AML-193 (cell line): ENCODE data around the gene PLEKHM3.

Experiments
- DNase-seq, 2 experiments: peaks; one replicate each; lab custom pipeline; 2025; lab: John Stamatoyannopoulos, UW

PLEKHM3 gene

DNA sequence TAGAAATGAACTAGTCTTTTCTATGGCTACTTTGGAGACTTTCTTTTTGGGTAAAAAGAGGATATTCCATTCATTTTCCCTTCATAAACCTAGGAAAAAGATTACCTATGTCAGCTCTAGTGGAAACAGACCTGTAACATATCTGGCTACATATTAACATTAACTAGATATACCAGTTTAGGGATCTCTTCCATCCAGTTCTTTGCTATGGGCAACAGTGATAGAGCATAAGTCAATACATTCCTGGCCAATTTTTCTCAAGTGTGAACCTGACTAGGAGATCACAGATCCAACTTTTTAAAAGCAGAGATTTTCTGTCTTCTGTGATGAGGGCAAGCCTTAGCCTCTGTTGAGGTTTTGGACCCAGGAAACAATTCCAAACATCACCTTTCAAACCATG is 34.5 kb downstream of the PLEKHM3 start:
- DNase-seq: no peak

DNA sequence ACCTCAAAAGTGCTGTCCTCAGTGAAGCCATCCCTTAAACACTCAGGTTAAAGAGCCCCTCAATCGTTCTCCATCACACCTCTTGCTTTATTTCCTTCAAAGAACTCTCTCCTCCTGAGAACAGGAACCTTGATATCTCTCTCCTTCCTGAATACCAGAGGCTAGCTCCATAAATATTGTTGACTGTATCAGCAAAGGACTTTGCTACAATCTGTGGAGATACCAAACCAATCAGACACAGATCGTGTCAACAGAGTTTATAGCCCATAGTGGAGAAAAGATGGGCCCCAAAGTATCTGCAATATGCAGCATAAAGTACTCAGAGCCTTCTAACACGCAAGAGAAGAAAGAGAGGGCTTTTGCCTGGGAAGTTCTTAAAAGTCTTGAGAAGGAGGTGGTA is 36.4 kb downstream of the PLEKHM3 start:
- no peak for DNase-seq

GRCh38 chr2:207987025-207987716 is 38.2 kb downstream of the PLEKHM3 start:
- no peak for DNase-seq

- DNase-seq: no peak
Observed at GRCh38 chr2:207984765-207985480, 40.4 kb downstream of the PLEKHM3 start.

DNA sequence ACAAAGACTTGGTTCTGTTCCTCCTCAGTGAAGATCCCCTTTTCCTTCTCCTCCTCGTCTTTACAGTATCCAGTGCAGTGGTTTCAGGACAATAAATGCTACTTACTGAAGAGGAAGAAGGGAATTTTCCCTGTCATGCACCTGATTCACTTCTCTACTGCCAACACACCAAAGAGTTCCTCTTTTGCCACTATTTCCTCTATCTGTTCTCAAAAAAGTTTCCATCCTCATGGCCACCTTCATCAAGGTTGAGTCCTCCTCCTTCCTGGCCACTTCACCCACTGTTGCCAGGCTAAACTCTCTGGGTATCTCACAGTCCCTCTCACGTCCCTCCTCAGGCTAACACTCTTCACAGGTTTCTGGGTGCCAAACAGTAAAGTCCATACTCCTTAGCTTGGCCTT is 41.7 kb downstream of the PLEKHM3 start:
- DNase-seq: peak; percentile 32 to 50

DNA sequence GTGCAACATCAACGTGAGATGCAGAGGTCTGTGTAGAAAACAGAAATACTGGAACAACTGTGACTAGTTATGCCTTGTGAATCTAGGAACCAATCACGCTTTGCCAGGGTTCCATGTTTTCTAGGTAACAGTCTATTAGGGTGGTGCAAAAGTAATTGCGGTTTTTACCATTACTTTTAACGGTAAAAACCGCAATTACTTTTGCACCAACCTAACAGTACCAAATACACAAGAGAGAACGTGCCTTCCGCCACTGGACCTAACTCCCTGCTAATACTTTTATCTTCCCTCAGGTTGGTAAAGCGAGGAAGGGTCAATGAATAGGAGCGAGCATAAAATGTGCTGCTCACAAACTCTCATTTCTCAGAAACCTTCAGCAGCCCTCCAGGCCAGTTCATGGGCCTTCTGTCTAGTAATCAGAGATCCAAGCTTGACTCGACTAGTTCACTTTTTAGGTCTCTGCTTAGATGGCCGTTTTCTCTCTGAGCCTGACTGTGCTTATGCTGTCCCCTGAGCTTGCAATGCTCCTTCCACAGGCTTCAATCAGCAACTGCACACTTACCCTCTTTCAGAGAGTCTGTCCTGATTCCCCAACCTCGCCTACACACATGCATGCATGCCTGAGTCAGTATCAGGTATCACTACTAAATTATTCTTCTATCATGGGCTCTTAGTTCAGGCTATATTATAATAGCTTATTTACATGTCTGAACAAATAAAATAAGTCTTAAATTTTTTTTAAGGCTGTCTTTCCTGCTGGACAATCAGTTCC is 47.0 kb downstream of the PLEKHM3 start:
- no peak for DNase-seq

- DNase-seq: no peak
Observed at GRCh38 chr2:207975921-207976320, 49.4 kb downstream of the PLEKHM3 start.

DNA sequence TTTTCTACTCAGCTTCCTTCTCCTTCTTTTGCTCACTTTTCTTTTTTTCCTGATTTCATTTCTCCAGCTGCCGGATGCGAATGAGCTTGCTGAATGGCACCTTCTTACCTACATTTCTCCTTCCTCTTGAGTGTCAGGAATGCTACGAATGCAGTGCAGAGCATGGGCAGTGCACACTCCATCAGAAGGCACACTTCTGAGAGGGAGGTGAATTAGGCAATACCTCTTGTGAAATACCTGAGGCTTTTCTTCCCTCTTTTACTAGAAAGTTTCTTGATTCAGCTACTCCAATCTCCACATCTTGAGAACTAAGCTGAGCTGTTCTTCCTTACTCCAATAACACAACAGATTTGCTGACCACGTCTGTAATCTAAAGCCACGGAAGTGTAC is 51.1 kb downstream of the PLEKHM3 start:
- DNase-seq: peak; percentile 70 to 78

DNA sequence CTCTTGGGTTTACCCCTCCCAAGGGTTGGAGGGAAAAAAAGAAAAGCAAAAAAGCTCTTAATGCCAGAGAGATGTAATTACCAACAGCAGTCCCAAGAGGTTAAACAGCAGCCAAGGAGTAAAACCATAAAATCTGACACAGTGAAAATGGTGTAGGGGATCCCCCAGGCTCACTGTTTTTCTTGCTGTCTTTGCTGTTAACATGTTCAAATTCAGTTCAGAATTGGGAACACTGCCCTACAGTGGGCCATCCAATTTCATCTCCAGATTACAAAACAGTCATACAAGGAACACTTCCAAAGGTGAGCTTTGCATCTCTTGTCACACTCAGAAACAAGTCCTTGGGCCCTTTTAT is 54.5 kb downstream of the PLEKHM3 start:
- DNase-seq: no peak

DNA sequence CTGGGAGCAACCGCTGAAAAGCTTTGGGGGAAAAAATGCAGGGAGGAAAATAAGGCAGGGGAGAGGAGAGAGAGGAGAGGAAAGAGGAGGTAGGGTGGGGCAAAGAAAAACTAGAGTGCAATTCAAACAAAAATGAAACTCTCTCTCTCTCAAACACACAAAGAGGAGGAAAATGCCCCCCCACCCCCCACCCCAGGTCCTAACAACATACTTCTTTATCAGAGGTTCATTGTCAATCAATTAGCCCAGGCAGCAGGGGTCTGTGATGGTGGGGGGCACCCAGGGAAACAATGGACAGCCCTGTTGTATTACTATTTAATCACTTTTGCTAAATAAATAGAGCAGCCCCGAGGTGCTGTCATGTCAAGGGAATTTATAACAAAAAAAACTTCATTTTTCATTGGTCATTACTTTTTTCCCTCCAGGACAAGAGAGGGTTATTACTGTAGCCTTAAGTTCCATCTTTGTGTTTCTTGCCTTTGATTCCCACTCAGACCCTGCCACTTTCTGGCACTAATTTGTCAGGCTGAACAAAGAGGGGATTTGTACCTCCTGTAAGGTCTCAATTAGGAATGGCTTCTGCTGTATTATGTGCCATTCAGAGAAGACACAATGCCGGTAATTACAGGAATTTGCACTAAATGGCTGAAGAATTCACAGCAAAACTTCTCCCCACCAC is 55.0 kb downstream of the PLEKHM3 start:
- no peak for DNase-seq

DNA sequence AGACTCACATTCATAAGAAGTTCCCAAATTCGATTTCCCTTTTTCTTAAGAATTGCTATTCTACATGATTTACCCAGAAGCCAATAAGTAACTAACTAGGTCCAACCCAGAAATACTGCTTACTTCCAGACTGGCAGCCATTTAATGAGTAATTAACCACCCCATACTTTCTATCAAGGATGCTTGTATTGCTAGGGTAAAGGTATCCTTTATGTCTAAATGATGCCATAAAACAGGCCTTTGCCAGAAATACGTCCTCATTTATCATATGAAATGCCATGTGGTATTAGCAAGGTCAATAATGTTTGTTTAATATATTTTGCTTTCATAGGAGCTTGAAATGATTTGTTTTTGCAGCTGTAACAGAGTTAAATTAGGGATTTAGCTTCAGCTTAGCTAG is 56.1 kb downstream of the PLEKHM3 start:
- DNase-seq: no peak

DNA sequence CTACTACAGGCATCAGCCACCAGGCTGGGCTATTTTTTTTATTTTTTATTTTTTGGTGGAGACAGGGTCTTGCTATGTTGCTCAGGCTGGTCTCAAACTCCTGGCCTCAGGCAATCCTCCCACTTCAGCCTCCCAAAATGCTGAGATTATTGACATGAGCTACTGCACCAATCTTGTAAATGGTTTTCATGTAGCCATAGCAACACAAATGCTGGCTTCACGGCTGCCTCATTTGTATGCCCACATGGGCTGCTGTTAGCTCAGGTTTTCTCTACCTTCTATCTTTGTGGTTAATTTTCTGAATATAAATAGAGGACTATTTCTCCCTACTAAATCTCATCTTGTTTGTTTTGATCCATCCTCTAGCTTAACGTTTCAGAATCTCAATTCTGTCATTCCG is 58.2 kb downstream of the PLEKHM3 start:
- no peak for DNase-seq

DNA sequence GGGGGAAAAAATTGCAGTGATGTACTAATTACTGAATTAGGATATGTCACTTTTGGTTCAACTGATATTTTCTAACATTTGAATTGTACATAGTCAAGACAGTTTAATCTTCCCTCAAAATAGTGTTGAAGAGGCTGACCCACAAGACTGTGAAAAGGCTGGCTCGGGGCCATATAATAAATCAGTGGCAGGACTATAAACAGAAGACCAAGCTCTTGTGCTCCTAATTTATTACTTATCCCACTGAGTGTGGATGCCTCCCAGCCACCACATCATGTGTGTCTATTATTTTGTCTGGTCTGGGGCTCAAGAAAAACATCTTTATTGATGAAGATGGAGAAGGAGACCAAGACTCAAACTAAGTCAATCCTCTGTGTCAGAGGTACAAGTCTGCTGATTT is 64.4 kb downstream of the PLEKHM3 start:
- DNase-seq: no peak

- DNase-seq: no peak
Observed at GRCh38 chr2:207960090-207960489, 65.2 kb downstream of the PLEKHM3 start.

DNA sequence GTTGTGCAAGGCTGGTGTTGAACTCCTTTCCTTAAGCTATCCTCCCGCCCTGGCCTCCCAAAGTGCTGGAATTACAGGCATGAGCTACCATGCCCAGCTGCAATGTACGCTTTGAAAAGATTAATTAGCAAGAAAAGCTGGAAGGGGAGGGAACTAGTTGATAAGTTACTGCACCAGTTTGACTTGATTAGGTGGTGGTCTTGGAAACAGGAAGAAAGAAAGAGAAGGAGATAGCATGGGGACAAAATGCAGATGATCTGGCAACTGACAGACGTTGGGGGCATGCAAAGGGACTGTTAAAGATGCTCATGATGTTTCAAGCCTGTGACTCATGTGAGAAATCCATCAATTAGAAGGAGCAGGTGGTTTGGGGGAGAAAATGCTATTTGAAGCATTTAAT is 68.6 kb downstream of the PLEKHM3 start:
- no peak for DNase-seq

DNA sequence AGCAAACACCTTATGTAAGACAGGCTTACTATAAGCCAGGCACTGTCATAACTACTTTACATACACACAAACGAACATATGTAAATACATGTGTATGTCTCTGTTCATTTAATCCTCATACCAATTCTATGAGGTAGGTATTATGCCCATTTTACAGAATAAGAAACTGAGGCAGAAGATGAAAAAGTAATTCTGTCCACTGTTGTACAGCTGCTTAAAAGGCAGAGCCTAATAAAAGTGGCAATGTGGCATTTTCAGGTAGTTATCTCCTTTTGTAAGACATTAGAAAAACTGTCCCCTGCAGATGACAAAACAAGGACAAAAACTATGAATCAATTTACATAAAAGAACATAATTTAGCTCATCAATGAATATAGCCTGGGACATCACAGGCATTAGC is 69.9 kb downstream of the PLEKHM3 start:
- DNase-seq: no peak

DNA sequence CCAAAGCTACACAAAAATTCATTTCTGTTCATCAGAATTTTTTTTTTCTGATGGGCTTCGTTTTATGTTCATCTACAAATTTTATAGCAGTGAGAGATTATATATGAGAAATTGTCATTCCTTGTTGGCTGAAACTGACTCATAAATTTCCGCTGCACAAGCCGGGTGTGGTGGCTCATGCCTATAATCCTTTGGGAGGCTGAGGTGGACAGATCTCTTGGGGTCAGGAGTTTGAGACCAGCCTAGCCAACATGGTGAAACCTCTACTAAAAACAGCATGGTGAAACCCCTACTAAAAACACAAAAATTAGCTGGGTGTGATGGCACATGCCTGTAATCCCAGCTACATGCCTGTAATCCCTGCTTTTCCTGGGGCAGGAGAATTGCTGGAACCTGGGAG is 72.0 kb downstream of the PLEKHM3 start:
- DNase-seq: no peak

- no peak for DNase-seq
Observed at GRCh38 chr2:207952564-207953345, 72.6 kb downstream of the PLEKHM3 start.

DNA sequence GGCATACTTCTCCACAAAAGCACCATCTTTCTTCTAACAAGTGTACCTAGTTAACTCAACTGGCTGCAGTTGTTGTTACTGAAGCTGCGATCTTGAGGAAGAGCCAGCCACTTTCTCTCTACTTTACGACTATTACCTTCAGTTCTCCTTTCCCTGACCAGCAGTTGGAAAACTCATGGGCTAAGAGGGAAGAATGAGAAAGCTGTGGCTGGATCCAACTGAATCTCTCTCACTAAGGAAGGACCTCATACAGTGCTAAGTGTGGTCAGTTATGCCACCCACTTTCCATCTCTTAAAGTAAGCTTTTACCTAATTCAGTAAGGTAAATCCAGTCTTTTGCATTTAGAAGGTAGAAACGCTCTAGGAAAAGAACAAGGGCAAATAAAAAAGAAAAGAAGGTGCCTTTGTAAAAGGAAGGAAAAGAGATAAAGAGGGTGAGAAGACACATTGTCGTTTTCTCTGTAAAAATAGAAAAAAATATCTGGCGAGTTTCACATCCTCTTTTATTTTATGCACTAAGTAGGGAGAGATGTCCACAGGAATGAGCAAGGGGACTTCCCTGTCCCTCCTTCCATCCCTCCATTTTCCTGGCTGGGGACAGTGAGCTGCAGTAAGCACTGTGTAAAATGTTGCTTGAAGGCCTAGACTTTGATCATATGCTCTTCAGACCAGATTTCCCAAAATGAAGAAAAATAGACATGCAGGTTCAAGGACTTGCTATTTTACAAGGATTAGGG is 73.4 kb downstream of the PLEKHM3 start:
- no peak for DNase-seq

DNA sequence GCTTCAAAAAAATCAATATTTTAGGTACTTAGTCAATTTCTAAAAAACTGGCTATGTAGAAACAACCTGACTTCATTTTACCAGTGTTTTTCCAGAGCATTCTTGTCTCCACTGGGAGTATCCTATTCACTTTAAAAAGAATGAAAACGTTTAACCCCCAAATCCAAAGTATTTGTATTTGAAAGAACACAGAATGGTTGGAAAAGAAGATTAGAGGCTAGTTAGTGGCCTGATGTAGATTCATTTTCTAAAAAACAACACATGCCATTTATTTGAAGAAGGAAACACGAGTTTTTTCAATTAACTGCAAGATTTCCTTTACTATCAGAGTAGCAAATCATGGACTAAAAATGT is 74.6 kb downstream of the PLEKHM3 start:
- no peak for DNase-seq

DNA sequence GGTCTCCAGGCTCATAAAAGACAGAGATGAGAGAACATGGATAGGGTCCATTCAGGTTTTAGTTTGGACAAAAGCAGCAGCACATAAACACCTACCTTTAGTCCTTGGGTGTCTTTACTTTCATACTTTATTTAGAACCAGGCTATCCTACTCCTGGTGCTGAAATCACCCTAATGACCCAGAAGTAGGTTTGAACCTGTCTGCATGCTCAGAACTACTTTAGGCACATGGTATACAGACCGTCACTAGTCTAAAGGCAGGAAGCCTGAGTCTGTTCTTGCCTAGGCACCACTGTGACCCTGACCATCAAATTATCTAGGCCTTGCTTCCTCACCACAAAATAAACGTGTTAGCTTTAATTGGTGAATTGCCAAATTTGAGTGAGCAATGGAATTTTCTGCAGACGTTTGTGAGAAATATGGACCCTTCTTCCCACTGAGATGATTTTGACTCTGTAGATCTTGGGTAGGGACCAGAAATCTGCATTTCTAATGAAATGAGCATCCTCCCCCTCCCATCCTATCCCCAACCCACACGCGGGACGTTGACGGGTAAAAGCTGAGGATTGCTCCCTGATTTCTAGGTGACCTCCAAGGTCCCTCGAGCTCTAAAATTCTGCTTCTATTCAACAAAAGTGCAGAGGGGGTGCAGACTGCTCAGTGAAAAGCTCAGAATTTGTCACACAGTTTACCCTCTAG is 75.1 kb downstream of the PLEKHM3 start:
- DNase-seq: no peak
